Measurements from ENCODE around the gene VSIG10. TPM values are rescaled to one million over a fixed set of nuclear protein-coding genes. Genes with fewer than 3 reads are reported as not detected.

Gene VSIG10, protein sequence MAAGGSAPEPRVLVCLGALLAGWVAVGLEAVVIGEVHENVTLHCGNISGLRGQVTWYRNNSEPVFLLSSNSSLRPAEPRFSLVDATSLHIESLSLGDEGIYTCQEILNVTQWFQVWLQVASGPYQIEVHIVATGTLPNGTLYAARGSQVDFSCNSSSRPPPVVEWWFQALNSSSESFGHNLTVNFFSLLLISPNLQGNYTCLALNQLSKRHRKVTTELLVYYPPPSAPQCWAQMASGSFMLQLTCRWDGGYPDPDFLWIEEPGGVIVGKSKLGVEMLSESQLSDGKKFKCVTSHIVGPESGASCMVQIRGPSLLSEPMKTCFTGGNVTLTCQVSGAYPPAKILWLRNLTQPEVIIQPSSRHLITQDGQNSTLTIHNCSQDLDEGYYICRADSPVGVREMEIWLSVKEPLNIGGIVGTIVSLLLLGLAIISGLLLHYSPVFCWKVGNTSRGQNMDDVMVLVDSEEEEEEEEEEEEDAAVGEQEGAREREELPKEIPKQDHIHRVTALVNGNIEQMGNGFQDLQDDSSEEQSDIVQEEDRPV
- 89.6 and 97.4 TPM in 2 replicates for total RNA-seq (2021)
- long read RNA-seq, transcript VSIG10-209 (2 exons, 730 nt) = major isoform, 17 of 35 reads
- long read RNA-seq, partial matches to known transcripts = 4 of 35 reads
- long read RNA-seq, other reads (novel, unspliced or antisense) = 13 of 35 reads

DNA sequence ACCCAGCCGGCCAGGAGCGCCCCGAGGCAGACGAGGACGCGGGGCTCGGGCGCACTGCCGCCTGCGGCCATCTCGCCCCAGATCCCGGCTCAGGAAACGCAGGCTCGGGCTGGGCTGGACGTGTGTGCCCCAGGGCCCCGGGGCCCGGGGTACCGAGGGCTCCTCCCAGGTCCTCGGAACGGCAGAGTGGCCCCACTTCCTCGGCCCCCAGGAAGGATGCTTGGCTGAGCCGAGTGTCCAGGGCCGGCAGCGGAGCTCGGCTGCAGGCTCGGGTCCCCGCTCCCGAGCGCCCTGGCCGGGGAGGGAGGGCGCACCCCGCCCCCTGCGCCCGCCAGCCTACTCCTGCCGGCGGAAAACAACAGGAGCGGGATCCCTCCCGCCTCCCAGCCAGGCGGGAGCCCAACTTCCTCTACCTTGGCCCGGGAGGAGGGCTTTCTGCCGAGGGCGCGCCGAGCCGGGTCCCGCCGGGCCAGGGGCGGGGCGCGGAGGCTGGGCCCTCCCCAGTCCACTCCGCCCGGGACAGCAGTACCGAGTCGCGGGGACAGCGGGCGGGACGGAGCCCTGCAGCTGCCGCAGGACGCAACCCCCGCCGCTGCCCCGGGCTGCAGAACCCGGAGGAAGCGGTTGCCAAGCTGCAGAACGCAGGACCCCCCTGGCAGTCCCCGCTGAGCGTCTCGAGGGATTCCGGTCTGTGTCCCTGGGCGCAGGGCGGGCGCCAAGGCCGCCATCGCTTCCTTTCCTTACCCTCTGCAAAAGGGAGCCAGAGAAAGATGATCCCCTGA lies at the start of gene VSIG10:
VSIG10 (minus strand) TSS at position 411 of the 782 bp plus-strand sequence; CDS start at position 71, 340 bp downstream.
- Mint-ChIP-seq H3K36me3 (ENCODE audit: insufficient read depth in 1 of 3, low read depth in 3 of 3) (peaks cover 8 to 26% (median 10%) of the 10 kb centered on the region in 3 experiments; a peak in 4 of 7 replicates), H3K27me3 (ENCODE audit: low read depth) (no peaks in the 10 kb centered on the region), H3K27ac (peak within 1 kb of the TSS; percentile 83 to 99 (median 93)), H3K4me3 (peak within 1 kb of the TSS; percentile 91 to 92), H3K9me3 (no peaks in the 10 kb centered on the region), H3K4me1 (peaks cover 26 to 29% of the 10 kb centered on the region in 2 experiments)
- Histone ChIP-seq H3K9ac (ENCODE audit: extremely low read depth, insufficient read length, low read length) (peak within 1 kb of the TSS; percentile 37), H4K91ac (ENCODE audit: insufficient read length, low read depth, low read length) (no peak within 1 kb of the TSS), H2AFZ (ENCODE audit: low read length) (no peak within 1 kb of the TSS), H3K14ac (ENCODE audit: insufficient read depth, low read length) (peak within 1 kb of the TSS; percentile 34), H3K4ac (ENCODE audit: low read depth, low read length) (no peak within 1 kb of the TSS), H2BK120ac (ENCODE audit: low read depth, low read length, poor library complexity, severe bottlenecking) (no peak within 1 kb of the TSS), H3K23me2 (ENCODE audit: insufficient read length, low read depth, low read length, poor library complexity, severe bottlenecking) (peaks cover 9% of the 10 kb centered on the region), H4K8ac (replicated peaks; ENCODE audit: insufficient read length, low read depth, low read length) (no peak within 1 kb of the TSS), H2BK20ac (ENCODE audit: low read depth, low read length, poor library complexity, severe bottlenecking) (no peak within 1 kb of the TSS), H3K27ac (ENCODE audit: insufficient read length, low read depth, low read length) (peak within 1 kb of the TSS; percentile 36), H3K23ac (ENCODE audit: insufficient read length, low read depth, low read length) (no peak within 1 kb of the TSS), H3K4me2 (ENCODE audit: insufficient read depth, insufficient read length, low read length) (peak within 1 kb of the TSS; percentile 67), H2BK15ac (ENCODE audit: low read depth, low read length) (no peak within 1 kb of the TSS), H4K20me1 (ENCODE audit: control insufficient read depth, insufficient read depth, insufficient read length) (no peaks in the 10 kb centered on the region), H3K4me1 (ENCODE audit: insufficient read depth, low read length) (peaks cover 3% of the 10 kb centered on the region; the same call in 1 of the 2 replicates), H3K9me3 (ENCODE audit: control insufficient read depth, low read depth, low read length) (no peaks in the 10 kb centered on the region), H2AK5ac (ENCODE audit: insufficient read length, low read length) (no peak within 1 kb of the TSS), H3K27me3 (ENCODE audit: insufficient read depth, low read length) (no peaks in the 10 kb centered on the region), H3K79me1 (ENCODE audit: insufficient read depth, low read depth, low read length, poor library complexity, severe bottlenecking) (peaks cover 6% of the 10 kb centered on the region), H3T11ph (ENCODE audit: low read length) (no peak within 1 kb of the TSS), H3K56ac (ENCODE audit: insufficient read length, low read depth, low read length) (no peak within 1 kb of the TSS), H2BK12ac (ENCODE audit: insufficient read length, low read depth, low read length) (no peak within 1 kb of the TSS), H2BK5ac (ENCODE audit: insufficient read length, low read length) (no peak within 1 kb of the TSS), H3K18ac (ENCODE audit: insufficient read length, low read depth, low read length) (peak within 1 kb of the TSS; percentile 3), H4K5ac (ENCODE audit: insufficient read length, low read depth, low read length) (no peak within 1 kb of the TSS), H3K79me2 (ENCODE audit: insufficient read depth, low read length) (peaks cover 9% of the 10 kb centered on the region; the same call in 1 of the 2 replicates)
- TF ChIP-seq, protein P1, sequence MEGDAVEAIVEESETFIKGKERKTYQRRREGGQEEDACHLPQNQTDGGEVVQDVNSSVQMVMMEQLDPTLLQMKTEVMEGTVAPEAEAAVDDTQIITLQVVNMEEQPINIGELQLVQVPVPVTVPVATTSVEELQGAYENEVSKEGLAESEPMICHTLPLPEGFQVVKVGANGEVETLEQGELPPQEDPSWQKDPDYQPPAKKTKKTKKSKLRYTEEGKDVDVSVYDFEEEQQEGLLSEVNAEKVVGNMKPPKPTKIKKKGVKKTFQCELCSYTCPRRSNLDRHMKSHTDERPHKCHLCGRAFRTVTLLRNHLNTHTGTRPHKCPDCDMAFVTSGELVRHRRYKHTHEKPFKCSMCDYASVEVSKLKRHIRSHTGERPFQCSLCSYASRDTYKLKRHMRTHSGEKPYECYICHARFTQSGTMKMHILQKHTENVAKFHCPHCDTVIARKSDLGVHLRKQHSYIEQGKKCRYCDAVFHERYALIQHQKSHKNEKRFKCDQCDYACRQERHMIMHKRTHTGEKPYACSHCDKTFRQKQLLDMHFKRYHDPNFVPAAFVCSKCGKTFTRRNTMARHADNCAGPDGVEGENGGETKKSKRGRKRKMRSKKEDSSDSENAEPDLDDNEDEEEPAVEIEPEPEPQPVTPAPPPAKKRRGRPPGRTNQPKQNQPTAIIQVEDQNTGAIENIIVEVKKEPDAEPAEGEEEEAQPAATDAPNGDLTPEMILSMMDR (conservative IDR thresholded peaks at IDR 0.05) = no peak
- WGBS (ENCODE audit: extremely low coverage, insufficient read length, low lambda C conversion rate) = no CpG with 5 or more reads among the region's 75 CpGs
- DNase-seq = peak; percentile 79

Measured in H9 (cell line).